Astrocyte of the spinal cord (primary cell): ENCODE measurements around the gene VILL.

Source experiments
- DNase-seq: peaks from one replicate; pipeline ENCODE4 v3.0.0; 2011; ENCODE audit warnings: low read depth, low spot score
- H3K4me3 ChIP-seq: 2 replicates; pipeline ENCODE4 v1.5.1; 2011; ENCODE audit warnings: low read depth, mild to moderate bottlenecking, low read length, moderate library complexity
- CTCF ChIP-seq: IDR thresholded peaks from 2 replicates; pipeline ENCODE4 v1.5.1; 2012; ENCODE audit warnings: low read depth, mild to moderate bottlenecking, low read length, inconsistent platforms
- in situ Hi-C: cut with HindIII; loops from 2 replicates; pipeline ENCODE4 v1.10.0; 2017; ENCODE audit warnings: low sequenced_read_pairs

Gene VILL

GRCh38 chr3:38003371-38003816, 12.8 kb downstream of the VILL start:
- peak; percentile 47 for DNase-seq
- in situ Hi-C loops, result no loop called here
- TF ChIP-seq CTCF, result peak; percentile 94
- H3K4me3 ChIP-seq, result no peak overlapping the region

GRCh38 chr3:38003817-38004414, 13.3 kb downstream of the VILL start:
- H3K4me3 ChIP-seq, result no peak overlapping the region
- DNase-seq, result no peak
- in situ Hi-C loops, result no loop called here
- TF ChIP-seq CTCF, result no peak

GRCh38 chr3:38004415-38005075, 14.0 kb downstream of the VILL start:
- in situ Hi-C loops, result no loop called here
- TF ChIP-seq CTCF, result peak; percentile 83
- DNase-seq, result peak; percentile 55
- no peak overlapping the region for H3K4me3 ChIP-seq

- in situ Hi-C loops, result no loop called here
- no peak for TF ChIP-seq CTCF
- H3K4me3 ChIP-seq, result no peak overlapping the region
- peak; percentile 38 for DNase-seq
Measured at GRCh38 chr3:38005076-38006020, 14.8 kb downstream of the VILL start.

- DNase-seq, result no peak
- TF ChIP-seq CTCF, result no peak
- H3K4me3 ChIP-seq, result no peak overlapping the region
- in situ Hi-C loops, result no loop called here
Measured at GRCh38 chr3:38006031-38006430, 15.4 kb downstream of the VILL start.

GRCh38 chr3:38006445-38006995, 15.9 kb downstream of the VILL start:
- in situ Hi-C loops, result no loop called here
- no peak for TF ChIP-seq CTCF
- no peak for DNase-seq
- no peak overlapping the region for H3K4me3 ChIP-seq
